ENCODE measurements around the gene CD19. TPM values are rescaled to one million over a fixed set of nuclear protein-coding genes. Genes with fewer than 3 reads are reported as not detected.

CD19 gene
- total and polyA plus RNA-seq, 3 donors from 2014 or later = 2.0 to 7.7 (median 4.3) TPM

DNA sequence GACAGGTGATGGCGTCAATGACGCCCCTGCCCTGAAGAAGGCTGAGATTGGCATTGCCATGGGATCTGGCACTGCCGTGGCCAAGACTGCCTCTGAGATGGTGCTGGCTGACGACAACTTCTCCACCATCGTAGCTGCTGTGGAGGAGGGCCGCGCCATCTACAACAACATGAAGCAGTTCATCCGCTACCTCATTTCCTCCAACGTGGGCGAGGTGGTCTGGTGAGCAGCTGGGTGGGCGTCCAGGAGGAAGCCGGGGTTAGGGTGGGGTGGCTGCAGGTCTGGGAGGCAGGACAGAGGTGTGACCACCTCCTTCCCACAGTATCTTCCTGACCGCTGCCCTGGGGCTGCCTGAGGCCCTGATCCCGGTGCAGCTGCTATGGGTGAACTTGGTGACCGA lies 29.9 kb upstream of the CD19 start:
- no peak for TF ChIP-seq POLR2A (IDR thresholded peaks at IDR 0.05)
- TF ChIP-seq, protein P1, sequence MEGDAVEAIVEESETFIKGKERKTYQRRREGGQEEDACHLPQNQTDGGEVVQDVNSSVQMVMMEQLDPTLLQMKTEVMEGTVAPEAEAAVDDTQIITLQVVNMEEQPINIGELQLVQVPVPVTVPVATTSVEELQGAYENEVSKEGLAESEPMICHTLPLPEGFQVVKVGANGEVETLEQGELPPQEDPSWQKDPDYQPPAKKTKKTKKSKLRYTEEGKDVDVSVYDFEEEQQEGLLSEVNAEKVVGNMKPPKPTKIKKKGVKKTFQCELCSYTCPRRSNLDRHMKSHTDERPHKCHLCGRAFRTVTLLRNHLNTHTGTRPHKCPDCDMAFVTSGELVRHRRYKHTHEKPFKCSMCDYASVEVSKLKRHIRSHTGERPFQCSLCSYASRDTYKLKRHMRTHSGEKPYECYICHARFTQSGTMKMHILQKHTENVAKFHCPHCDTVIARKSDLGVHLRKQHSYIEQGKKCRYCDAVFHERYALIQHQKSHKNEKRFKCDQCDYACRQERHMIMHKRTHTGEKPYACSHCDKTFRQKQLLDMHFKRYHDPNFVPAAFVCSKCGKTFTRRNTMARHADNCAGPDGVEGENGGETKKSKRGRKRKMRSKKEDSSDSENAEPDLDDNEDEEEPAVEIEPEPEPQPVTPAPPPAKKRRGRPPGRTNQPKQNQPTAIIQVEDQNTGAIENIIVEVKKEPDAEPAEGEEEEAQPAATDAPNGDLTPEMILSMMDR (IDR thresholded peaks at IDR 0.05) = no peak
- 92% methylated on average over 15 of the region's 15 CpGs; no CpG with 5 or more reads in 1 of the 2 donors for WGBS, 2 donors
- no peak overlapping the region for H3K27ac ChIP-seq
- H3K27me3 ChIP-seq = no peaks in the 10 kb centered on the region
- H3K36me3 ChIP-seq (ENCODE audit: low read depth, missing control alignments) = no peaks in the 10 kb centered on the region
- no peak for DNase-seq
- H3K4me3 ChIP-seq = no peak overlapping the region
- no peaks in the 10 kb centered on the region for H3K9me3 ChIP-seq
- H3K4me1 ChIP-seq = no peaks in the 10 kb centered on the region
- intact Hi-C loops (cut with DNase I; ENCODE audit: low total_unique reads) = no loop called here

DNA sequence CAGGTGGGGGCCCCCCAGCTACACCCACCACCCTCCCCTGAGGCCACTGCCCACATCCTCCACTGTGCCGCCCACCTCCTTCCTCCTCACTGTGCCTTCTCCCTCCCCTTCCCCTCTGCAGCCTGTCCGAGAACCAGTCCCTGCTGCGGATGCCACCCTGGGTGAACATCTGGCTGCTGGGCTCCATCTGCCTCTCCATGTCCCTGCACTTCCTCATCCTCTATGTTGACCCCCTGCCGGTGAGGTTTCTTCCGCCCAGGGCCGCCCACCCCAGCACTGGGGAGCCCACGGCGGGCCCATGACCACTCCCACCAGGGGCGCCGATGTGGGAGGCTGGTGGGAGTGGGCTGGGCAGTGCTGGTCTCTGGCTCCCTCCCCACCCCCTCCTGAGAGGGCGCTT lies 28.9 kb upstream of the CD19 start:
- H3K36me3 ChIP-seq (ENCODE audit: low read depth, missing control alignments) = no peaks in the 10 kb centered on the region

DNA sequence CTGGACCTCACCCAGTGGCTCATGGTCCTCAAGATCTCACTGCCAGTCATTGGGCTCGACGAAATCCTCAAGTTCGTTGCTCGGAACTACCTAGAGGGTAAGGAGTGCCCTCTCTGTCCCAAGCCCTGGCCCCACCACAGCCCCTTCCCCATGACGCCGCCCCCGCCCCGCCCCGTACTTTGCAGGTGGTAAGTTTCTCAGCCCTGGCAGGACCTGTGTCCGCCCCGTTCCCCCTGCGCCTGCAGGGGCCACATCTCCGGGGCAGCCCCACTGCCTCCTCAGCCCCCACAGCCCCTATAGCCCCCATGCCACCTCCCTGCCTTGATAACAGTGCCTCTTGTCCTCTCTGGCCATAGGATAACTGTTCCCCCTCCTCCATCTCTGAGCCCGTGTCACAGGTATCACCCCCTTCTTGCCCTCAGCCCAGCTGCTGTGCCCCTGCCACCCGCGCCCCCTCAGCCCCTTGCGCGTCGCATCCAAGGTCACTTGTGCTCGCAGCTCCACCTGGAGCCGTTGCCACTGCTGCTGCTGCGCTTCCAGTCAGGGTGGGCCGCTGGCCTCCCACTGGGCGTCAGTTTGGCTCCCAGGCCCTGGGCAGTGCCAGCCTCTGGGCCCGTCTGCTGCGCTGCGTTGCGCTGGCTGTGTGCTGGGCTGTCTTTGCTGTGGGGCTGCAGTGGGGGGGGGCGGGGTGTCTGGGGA lies 28.3 kb upstream of the CD19 start:
- intact Hi-C loops (cut with DNase I; ENCODE audit: low total_unique reads) = no loop called here
- no peak for DNase-seq
- Histone ChIP-seq H3K27me3 (no peaks in the 10 kb centered on the region), H3K36me3 (ENCODE audit: low read depth, missing control alignments) (no peaks in the 10 kb centered on the region), H3K4me3 (no peak overlapping the region), H3K9me3 (no peaks in the 10 kb centered on the region), H3K27ac (no peak overlapping the region), H3K4me1 (no peaks in the 10 kb centered on the region)
- TF ChIP-seq, protein P1 (IDR thresholded peaks at IDR 0.05) = no peak
- TF ChIP-seq POLR2A (IDR thresholded peaks at IDR 0.05) = no peak
- 79 to 88% methylated on average over 19 to 29 of the region's 29 CpGs for WGBS, 2 donors

More for the DNA sequence above, 28.9 kb upstream of the CD19 start:
- Histone ChIP-seq H3K4me1 (no peaks in the 10 kb centered on the region), H3K9me3 (no peaks in the 10 kb centered on the region), H3K27ac (no peak overlapping the region), H3K27me3 (no peaks in the 10 kb centered on the region), H3K4me3 (no peak overlapping the region)
- TF ChIP-seq, protein P1 (IDR thresholded peaks at IDR 0.05) = no peak
- TF ChIP-seq POLR2A (IDR thresholded peaks at IDR 0.05) = no peak
- intact Hi-C loops (cut with DNase I; ENCODE audit: low total_unique reads) = no loop called here
- no peak for DNase-seq
- WGBS, 2 donors = 69 to 93% methylated on average over 5 to 11 of the region's 11 CpGs

DNA sequence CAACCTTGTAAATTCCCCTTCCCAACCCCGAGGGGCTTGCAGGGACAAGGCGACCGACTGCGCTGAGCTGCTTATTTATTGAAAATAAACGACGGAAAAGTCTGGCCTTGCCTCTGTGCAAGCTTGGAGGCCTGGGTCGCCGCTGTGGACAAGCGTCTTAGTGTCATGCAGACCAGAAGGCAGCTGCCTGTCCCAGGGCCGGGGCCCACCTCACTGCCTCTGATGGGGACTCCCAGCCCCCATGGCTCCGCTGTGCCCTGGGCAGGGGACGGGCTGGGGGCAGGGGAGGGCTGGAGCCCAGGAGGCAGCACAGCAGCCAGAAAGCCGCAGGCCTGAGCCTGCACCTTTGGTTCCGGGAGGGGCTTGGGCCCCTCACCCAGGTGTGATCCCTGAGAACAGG lies 27.4 kb upstream of the CD19 start:
- Histone ChIP-seq H3K27me3 (no peaks in the 10 kb centered on the region), H3K36me3 (ENCODE audit: low read depth, missing control alignments) (no peaks in the 10 kb centered on the region), H3K27ac (no peak overlapping the region), H3K4me3 (no peak overlapping the region), H3K9me3 (no peaks in the 10 kb centered on the region), H3K4me1 (no peaks in the 10 kb centered on the region)
- DNase-seq = no peak
- TF ChIP-seq, protein P1 (IDR thresholded peaks at IDR 0.05) = no peak
- no peak for TF ChIP-seq POLR2A (IDR thresholded peaks at IDR 0.05)
- 78 to 88% methylated on average over 10 to 14 of the region's 14 CpGs for WGBS, 2 donors
- intact Hi-C loops (cut with DNase I; ENCODE audit: low total_unique reads) = no loop called here

DNA sequence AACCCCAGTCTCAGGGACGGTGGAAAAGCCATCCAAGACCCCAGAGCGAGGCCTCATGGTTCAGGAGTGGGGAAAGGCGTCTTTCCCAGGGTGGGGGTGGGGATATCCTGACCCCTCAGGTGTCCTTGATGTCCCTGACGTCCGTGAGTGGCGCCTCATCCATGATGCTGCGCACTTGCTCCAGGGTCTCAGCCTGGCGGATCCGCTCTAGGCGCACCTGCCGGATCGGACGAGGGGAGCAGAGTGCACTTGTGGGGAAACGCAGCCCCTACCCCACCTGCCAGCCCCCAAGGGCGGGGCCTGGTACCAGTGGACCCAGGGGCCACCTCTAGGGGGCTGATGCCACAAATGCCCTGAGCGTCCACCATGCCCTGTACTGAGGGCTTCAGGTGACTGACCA lies 26.9 kb upstream of the CD19 start:
- Histone ChIP-seq H3K9me3 (no peaks in the 10 kb centered on the region), H3K4me3 (no peak overlapping the region), H3K4me1 (no peaks in the 10 kb centered on the region), H3K27me3 (no peaks in the 10 kb centered on the region), H3K27ac (no peak overlapping the region), H3K36me3 (ENCODE audit: low read depth, missing control alignments) (no peaks in the 10 kb centered on the region)
- intact Hi-C loops (cut with DNase I; ENCODE audit: low total_unique reads) = no loop called here
- 92% methylated on average over 16 of the region's 16 CpGs; no CpG with 5 or more reads in 1 of the 2 donors for WGBS, 2 donors
- TF ChIP-seq POLR2A (IDR thresholded peaks at IDR 0.05) = no peak
- TF ChIP-seq, protein P1 (IDR thresholded peaks at IDR 0.05) = no peak
- no peak for DNase-seq
